ENCODE measurements around the gene MXD4.
"Not testable (repeated sequence)": the region's sequence is repeated elsewhere in the genome, so short reads cannot be mapped to it uniquely, and the experiment has no call there.

Gene MXD4

DNA sequence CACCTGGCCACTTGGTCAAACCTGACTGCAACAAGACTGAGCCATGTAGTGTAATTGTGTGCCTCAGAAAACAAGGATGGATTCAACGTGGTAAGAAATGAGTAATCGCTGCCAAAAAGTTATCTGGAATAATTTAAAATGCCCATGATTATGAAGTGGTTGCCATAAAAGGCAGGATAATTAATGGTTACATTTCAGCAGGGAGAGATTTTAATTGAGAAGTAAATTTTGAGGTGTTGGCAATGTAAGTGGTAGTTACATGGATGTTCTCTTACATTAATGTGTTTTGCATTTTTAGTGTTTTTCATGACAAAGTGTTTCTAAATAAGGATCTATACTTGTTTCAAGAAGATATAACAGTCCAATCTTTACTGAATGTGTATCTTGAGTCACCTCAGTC, 35.6 kb downstream of the MXD4 start:
- DNase-seq (ENCODE audit: low read depth in 1 of 2, low spot score in 1 of 2), result no peak

DNA sequence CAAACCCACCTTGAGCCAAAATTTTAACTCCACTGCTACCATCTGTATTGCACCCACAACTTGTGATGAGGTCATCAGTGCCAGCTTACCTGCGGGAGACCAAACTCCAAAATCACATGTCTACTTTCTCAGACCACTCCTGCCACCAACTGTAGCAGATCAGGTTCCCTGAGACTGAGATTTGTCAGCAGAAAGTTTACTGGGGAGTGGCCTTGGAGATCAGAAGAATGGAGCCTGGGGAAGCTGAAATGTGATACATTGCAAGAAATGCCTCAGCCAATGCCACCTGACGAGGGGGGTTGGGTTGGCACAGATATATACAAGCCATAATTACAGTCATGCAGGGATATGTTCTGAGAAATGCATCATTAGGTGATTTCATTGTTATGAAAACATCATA, 39.1 kb downstream of the MXD4 start:
- no peak for DNase-seq (ENCODE audit: low read depth in 1 of 2, low spot score in 1 of 2)

DNA sequence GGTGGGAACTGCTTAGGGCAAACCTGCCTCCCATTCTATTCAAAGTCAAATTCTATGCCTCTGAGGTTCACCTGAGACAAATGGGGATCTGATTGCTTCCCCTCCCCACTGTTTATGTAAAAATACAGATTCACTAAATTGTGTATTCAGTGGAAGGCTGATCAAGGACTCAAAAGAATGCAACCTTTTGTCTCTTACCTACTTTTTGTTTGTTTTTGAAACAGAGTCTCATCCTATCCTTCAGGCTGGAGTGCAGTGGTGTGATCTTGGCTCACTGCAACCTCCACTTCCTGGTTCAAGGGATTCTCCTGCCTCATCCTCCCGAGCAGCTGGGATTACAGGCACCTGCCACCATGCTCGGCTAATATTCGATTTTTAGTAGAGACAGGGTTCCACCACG, 40.5 kb downstream of the MXD4 start:
- DNase-seq (ENCODE audit: low read depth in 1 of 2, low spot score in 1 of 2), result not testable (repeated sequence)

DNA sequence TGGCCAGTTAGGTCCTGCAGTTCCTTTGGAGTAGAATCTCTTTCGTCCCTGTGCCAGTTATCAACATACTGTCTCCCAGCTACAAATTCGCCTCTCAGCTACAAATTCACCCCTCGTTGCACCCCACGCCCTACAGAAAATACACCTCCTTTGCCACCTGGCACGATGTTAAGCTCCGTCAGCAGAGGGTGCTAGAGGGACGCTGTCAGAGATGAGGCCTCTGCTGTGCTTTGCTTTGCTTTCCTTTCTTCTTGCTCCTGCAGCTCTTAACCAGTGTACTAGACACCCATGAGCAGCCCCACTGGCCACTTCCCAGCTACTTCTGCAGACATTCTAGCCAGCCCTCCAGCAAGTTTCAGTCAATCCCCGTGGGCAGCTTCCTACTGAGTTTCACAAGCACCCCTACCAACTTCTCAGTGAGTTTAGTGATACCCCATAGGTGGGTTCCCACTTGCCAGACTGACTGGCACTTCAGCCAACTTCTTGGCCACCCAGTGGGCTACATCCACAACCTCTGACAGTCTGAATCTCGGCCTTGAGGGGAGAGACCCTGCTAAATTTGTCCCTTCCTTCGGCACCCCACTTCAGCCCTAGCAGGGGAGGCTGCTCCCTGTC, 41.8 kb downstream of the MXD4 start:
- DNase-seq (ENCODE audit: low read depth in 1 of 2, low spot score in 1 of 2), result peak; percentile 61 to 69

DNA sequence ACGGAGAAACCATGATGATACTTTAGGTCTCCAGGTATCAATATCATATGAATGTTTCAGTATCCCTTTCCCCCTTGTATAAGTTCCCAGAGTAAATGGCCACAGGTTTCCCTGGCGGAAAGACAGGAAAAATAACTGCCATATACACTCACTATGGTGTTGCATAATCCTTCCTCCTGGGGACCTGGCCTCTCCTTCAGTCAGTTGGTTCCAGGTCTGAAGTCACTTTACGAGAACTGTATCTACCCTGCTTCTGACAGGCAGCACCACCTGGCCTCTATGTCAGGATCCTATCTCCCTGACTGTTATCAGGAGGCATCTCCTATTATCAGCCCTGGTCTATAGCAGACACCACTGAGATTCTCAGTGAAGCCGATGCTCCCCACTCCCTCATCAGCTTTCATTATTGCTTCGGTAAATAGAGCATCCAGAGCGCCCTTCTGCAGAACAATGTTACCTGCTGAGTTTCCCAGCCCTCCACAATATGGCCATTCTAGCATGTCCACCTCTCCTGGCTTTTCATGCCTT, 42.6 kb downstream of the MXD4 start:
- DNase-seq (ENCODE audit: low read depth in 1 of 2, low spot score in 1 of 2), result no peak

DNA sequence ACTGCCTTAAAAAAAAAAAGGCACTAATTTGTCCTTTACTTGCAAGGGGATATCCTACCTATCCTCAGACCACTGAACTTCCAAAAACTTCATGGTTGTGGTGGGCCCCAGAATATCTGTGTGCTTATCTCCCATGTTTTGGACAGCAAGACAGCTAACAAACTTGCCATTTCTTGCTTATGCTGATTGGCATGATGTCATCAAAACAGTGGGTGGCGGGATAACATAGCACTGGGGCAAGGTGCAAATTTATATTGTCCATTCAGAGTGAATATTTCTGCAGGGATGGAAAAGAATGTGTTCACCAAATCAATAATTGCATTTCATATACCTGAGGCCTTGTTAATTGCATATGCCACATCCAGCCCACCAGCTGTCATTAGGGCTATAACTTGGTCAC, 43.5 kb downstream of the MXD4 start:
- no peak for DNase-seq (ENCODE audit: low read depth in 1 of 2, low spot score in 1 of 2)

DNA sequence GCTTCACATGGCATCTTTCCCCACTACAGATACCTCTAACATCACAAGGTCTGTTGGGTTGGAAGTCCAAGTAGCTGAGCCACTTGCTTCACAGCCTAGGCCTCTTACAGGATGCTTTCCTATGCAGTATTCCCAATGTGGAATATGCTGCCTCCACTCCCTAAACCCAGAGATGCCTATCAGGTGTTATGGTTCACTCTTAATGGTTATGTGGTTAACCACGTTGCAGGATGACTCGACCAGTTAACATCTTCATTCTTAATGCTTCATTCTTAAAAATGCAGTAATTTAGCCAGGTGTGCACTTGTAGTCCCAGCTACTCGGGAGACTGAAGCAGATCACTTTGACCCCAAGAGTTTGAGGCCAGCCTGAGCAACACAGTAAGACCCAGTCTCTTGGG, 44.2 kb downstream of the MXD4 start:
- DNase-seq (ENCODE audit: low read depth in 1 of 2, low spot score in 1 of 2), result no peak

DNA sequence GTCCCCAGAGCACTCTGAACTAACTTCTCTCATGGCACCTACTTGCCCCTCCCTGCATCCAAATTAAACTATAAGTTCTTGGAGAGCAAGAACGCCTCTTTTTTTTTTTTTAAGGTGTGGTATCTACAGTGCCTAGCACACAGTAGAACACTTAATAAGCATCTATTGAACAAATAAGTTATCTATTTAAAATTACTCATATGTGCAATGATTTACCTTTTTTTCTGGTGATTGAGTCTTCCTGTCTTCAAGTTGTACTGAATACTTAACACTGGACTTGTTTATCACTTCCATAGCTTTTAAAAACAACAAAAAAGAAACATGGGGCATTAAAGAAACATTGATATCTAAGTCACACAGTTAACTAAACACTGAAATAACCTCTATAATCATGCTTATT, 49.1 kb downstream of the MXD4 start:
- no peak for DNase-seq (ENCODE audit: low read depth in 1 of 2, low spot score in 1 of 2)

DNA sequence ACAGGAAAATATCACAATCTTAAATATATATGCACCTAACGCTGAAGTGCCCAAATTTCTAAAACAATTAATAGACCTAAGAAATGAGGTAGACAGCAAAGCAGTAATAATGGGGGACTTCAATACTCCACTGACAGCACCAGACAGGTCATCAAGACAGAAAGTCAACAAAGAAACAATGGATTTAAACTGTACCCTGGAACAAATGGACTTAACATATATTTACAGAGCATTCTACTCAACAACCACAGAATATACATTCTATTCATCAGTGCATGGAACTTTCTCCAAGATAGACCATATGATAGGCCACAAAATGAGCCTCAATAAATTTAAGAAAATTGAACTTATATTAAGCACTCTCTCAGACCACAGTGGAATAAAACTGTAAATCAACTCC, 59.1 kb downstream of the MXD4 start:
- DNase-seq (ENCODE audit: low read depth in 1 of 2, low spot score in 1 of 2), result not testable (repeated sequence)

All from activated CD4-positive, alpha-beta T cell treated with anti-CD3 and anti-CD28 coated beads, Interleukin-2, amount 50 U/mL, for 24 hours (primary cell).